GM18520 (cell line): Measurements from ENCODE around the gene PRLH.
A peak's percentile ranks its signal among the peaks of the same experiment; 100 is the strongest.

Source experiments
- ATAC-seq: cut with Tn5 transposase; IDR thresholded peaks from one replicate; pipeline ENCODE4 v1.9.1; 2021; ENCODE audit not compliant: unreplicated experiment

Gene PRLH

DNA sequence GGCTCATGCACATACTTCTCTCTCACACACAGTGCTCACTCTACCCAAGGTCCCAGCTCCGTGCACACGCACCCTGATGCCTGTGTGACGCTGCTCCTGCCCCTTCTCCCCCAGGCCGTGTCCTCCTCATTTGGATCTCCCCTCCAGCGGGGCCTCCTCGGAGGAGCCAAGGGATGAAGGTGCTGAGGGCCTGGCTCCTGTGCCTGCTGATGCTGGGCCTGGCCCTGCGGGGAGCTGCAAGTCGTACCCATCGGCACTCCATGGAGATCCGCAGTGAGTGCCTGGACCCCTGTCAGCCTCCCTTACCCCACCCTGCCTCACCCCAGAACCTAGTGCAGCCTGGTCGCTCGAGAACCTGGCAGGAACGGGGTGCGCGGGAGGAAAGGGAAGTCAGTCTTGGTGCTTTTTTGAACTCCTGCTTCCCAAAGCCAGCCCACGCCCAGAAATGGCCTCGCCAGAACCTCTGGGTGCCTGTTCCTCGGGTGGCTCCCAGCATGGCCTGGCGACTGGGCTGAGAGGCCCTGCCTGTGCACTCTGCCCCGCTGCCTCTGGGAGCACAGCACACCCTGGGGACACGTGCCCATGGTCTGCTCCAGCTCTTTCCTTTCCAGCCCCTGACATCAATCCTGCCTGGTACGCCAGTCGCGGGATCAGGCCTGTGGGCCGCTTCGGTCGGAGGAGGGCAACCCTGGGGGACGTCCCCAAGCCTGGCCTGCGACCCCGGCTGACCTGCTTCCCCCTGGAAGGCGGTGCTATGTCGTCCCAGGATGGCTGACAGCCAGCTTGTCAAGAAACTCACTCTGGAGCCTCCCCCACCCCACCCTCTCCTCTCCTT is at the start of gene PRLH:
Gene PRLH (plus strand): TSS at position 174 of the 835 bp plus-strand sequence. CDS start 0 bp downstream, at position 174.
- no peak for ATAC-seq

DNA sequence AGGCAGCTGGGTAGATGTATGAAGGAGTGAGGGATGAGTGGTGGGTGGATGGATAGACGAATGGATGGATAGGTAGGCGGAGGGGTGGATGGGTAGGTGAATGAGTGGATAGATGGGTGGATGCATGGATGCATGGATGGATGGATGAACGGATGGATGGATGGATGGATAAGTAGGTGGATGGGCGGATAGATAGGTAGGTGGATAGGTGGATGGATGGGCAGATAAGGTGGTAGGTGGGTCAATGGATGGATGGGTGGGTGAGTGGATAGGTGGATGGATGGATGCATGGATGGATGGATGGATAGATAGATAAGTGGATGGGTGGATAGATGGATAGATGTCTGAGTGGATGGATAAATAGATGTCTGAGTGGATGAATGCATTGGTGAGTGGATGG is 49.2 kb upstream of the PRLH start:
- ATAC-seq, result no peak

DNA sequence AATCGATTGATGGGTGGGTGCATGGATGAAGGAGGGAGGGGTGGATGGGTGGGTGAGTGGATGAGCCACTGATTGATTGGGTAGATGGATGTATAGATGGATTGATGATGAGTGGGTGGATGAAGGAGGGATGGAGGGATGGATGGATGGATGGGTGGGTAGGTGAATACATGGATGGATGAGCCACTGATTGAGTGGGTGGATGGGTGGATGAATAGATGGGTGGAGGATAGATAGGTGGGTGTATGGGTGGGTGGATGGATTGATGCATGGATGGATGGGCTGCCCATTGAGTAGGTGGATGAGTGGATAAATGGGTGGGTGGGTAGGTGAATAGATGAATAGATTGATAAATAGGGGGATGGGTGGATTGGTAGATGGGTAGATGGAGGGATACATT is 48.4 kb upstream of the PRLH start:
- no peak for ATAC-seq

- no peak for ATAC-seq
Measured at GRCh38 chr2:237519506-237520245, 46.7 kb upstream of the PRLH start.

DNA sequence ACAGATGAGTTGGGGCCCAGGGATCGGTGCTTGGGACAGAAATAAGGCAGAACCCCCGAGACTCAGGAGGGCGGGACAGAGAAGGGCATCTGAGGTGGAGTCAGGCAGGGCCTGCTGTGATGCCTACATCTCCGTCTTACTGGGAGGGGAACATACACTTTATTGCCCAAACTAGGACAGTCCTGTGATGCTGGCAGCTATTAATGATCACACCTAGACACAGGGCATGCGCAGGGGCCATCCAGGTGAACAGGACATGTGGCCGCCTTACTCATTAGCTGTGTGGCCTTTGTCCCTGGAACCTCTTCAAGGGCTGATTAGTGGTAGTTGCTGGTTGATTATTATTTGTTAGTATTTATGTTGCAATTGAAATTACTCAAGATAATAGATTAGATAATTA is 46.1 kb upstream of the PRLH start:
- no peak for ATAC-seq

DNA sequence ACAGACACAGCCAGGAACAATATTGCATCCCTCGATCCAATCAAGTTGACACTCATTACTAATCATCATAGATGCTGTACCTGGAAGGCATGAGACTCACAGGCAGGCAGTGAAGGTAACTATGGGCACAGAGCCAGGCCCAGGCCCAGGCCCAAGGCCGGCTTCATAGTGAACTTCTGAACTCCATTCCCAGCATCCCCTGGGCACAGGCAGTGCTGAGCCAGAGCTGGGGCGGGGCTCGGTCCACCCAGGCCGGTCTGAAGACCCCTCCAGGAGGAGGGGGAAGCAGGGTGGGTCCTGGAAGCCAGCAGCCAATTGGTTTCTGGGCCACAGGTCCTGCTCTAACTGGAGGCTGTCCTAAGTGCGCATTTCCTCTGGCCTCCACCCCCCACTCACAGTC is 41.7 kb upstream of the PRLH start:
- ATAC-seq, result no peak

DNA sequence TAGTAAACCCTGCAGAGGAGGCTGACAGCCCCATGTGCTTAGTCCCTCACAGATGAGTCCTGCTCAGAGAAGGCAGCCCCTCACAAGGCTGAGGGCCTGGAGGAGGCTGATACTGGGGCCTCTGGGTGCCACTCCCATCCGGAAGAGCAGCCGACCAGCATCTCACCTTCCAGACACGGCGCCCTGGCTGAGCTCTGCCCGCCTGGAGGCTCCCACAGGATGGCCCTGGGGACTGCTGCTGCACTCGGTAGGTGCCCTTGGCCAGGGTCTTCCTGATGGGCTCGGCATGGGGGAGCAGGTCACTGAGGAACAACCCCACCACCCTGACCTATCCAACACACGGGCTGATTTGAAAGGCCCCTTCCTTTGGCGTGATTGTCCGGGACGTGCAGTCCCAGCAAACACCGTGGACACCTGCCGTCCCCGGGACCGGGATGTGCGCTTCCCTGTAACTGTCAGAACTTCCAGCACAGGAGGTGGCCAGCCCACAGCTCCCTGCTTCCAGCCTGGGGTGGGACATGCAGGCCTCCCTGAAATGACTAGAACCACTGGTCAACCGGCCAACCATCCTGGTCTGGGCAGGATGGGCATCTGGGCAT is 40.7 kb upstream of the PRLH start:
- no peak for ATAC-seq

GRCh38 chr2:237527233-237527632 is 39.1 kb upstream of the PRLH start:
- ATAC-seq, result no peak

GRCh38 chr2:237527766-237528165 is 38.6 kb upstream of the PRLH start:
- no peak for ATAC-seq

DNA sequence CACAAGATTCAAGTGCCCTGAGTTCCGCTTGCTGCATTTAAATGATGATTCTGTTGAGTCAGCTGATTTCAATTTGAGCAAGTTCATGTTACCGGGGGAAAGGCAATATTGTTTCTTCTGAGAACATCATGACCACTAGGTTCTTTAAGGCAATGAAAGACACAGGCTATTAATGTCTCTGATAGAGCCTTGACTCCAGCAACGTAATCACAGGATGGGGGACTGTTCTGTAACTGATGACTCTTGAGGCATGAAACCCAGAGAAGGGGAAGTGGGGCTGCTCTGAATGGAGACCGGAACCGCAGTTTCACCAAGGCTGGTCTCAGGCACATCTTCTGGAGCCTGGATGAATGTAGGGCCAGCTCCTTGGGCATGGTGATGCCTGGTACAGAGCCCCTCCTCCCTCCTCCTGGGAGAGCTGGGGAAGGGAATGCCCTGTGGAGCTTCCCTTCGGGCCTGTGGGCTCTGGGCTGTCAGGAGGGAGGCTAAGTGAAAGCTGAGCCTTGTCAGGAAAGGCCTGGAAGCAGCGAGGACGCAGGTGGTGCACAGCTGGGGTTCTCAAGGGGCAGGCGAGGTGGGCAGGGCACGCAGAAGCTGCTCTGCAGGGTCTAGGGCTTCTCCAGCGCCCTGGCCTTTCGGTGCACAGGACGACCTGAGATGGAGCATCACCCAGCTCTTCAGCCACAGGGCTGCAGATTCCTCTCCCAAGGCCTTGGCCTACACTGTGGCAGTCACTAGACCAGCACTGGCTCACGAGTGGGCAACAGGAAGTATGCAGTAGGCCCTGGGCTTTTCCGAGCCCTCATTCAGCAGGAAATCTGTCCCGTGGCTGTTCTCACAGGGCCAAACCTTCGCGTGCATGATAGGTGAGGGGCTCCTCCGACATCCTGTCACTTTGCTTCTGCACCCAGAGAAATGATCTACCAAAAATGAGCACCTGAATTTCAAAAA is 36.6 kb upstream of the PRLH start:
- ATAC-seq, result peak; percentile 51

DNA sequence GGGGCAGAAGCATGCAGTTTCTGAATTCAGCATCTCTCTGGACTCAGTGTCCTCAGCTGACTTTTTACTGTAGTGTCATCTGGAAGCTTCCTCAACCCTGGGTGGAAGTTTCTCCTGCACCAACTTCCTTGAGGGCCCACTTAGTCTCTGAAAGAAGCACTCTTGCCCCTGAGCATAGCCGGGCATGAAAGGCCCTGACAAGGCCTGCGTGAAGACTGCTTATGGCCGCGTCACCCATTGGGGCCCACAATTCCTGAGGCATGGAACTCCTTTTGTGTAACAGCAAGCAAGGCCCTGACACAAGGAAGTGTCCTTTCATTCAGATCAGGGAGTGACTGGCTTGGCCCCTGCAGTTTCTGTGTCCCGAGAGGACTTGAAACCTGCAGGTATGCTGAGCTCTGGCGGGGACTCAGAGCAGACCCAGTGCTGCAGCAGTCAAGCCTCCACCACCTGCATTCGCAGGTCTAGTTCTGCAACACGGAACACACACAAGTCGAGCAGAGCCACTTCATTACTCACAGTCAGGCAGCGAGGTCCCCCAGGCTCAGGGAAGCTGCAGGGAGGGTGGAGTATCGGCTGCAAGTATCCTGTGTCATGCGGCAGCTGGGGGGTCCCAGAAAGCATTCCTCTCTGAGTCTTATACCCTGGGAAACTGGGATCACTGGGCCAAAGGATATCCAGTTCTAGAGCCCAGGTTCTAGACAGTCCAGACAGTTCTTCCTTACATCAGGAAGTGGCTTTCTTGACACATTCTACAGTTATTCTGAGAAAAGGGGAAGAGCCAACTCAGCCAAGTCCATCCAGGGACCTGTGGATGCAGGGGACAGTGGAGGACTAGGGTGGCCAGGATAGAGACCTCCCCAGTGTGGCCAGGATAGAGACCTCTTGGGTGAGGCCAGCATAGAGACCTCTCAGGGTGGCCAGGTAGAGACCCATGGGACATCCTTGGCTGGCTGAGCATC is 35.6 kb upstream of the PRLH start:
- ATAC-seq, result no peak

DNA sequence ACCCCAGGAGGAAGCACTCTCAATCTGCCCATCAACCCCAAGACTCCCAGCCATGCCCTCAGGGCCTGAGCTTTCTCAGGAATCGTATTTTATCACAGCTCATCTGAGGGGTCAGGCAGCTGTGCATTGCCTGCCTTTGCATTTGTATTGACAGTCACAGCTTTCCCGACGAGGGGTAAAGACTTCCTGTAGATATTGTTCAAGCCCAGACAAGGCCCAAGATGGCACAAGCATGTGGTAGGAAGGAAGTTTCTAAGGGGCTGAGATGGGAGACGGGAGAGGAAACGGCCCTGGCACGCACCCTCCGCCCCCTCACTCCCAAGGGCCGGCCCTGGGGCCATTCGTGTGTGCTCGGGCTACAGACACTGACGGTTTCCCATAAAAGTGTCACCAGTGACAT is 34.2 kb upstream of the PRLH start:
- no peak for ATAC-seq

GRCh38 chr2:237533668-237534161 is 32.7 kb upstream of the PRLH start:
- ATAC-seq, result no peak

DNA sequence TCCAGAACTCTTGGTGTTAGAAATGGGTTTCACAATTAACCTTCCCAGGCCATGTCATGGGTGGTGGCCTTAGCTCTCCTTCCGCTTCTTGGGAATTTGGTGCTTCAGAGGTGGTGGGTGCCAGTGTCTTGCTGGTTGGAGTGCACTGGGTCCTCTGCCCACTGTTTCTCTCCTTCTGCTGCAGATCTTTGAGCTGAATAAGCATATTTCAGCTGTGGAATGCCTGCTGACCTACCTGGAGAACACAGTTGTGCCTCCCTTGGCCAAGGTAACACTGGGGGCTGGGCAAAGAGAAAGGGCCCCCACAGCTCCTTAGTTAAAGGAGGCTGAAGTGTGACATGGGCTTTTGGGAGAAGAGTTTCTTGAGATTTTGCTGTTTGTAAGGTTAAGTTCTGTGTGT is 32.0 kb upstream of the PRLH start:
- no peak for ATAC-seq

- no peak for ATAC-seq
Measured at GRCh38 chr2:237535385-237536082, 30.8 kb upstream of the PRLH start.

DNA sequence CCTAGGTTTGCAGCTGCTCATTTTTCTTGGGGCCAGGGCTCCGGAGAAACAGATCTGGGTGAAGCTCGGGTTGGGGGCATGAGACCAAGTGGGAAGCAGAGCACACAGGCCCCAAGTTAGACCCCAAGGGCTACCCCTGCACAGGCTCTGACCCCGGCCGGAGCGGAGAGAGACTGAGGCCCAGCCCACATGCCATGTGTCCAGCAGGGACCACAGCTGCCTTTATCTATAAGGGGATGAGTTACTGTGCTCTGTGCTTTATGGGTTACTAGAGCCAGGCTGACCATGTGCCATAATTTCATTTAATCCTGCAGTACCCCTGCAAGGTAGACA is 30.3 kb upstream of the PRLH start:
- ATAC-seq, result no peak

- ATAC-seq, result no peak
Measured at GRCh38 chr2:237536617-237537016, 29.8 kb upstream of the PRLH start.

DNA sequence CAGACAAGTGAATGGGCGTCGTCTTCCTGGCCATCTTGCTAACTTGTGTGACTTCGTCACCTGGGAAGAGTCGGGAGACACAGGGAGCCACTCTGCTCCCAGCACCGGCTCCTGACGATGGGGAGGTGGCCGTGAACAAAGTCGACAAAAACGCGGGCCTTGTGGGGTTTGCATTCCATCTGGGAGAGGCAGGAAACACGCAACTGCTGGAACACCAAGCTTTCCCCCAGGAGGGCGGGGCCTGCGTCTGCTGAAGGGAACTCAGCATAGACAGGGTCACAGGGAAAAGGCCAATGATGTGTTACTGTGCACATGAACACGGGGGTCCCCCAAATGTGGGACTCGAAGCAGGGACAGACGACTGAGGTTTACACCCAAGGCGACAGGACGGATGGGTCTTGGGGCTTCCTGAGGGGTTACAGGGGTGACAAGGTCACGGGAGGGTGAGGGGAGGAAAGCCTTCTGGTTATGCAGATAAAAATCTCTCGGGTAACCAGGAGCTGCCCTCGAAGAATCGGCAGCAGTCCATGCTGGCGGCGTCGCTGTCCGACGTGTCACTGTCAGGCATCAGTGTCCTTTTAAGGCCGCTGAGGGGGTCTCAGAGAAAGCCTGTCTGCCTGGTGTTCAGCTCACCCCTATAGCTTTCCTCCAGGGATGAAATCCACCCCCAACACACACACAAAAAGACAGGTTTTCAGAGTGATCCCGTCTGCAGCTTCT is 28.2 kb upstream of the PRLH start:
- ATAC-seq, result no peak
